Thoracic aorta (tissue), 2 donors: ENCODE data around the gene ITLN2. TPM values are rescaled to one million over a fixed set of nuclear protein-coding genes. Genes with fewer than 3 reads are reported as not detected.
A peak's percentile ranks its signal among the peaks of the same experiment; 100 is the strongest.
"Not testable (repeated sequence)": the region's sequence is repeated elsewhere in the genome, so short reads cannot be mapped to it uniquely, and the experiment has no call there.

Experiments
- ATAC-seq: fragments of 150-250 bp; one replicate; pipeline ENCODE4 v1.8.0; 2017; ENCODE audit warnings: low read depth; ENCODE audit not compliant: insufficient number of reproducible peaks, low FRiP score
- DNase-seq: peaks from one replicate; pipeline ENCODE4 v3.0.0-alpha.2; 2020; ENCODE audit warnings: low spot score
- H3K27ac ChIP-seq, 2 donors: fragments of 200-600 bp; sonication (generic); 1 replicate in 1 of 2; 2 replicates in 1 of 2; pipeline ENCODE4 v1.5.1; 2016; ENCODE audit warnings: mild to moderate bottlenecking in 2 of 2, moderate library complexity in 2 of 2
- H3K27me3 ChIP-seq: fragments of 200-600 bp; sonication (generic); replicated peaks from 2 replicates; pipeline ENCODE4 v1.6.0; 2016; ENCODE audit warnings: mild to moderate bottlenecking; ENCODE audit not compliant: insufficient read depth
- H3K36me3 ChIP-seq: fragments of 200-600 bp; sonication (generic); one replicate; pipeline ENCODE4 v1.5.1; 2016
- H3K4me1 ChIP-seq, 2 donors: fragments of 200-600 bp; sonication (generic); 1 replicate in 1 of 2; 2 replicates in 1 of 2; pipeline versions ENCODE4 v1.5.1 to v1.6.0; 2016; ENCODE audit warnings: low read depth in 2 of 2, mild to moderate bottlenecking in 1 of 2; ENCODE audit not compliant: control insufficient read depth in 1 of 2
- H3K4me3 ChIP-seq: fragments of 200-600 bp; sonication (generic); 2 replicates; pipeline ENCODE4 v1.5.1; 2016; ENCODE audit warnings: mild to moderate bottlenecking
- H3K9me3 ChIP-seq: fragments of 200-600 bp; sonication (generic); 2 replicates; pipeline ENCODE4 v1.5.1; 2016
- CTCF ChIP-seq: fragments of 200-600 bp; sonication (generic); IDR thresholded peaks from one replicate; pipeline ENCODE4 v1.5.1; 2019; ENCODE audit warnings: antibody characterized with exemption
- total RNA-seq, 2 donors: library from RNA; depleted of rRNA; stranded (reverse); fragments of >200 nt; gene quantifications; one replicate each; pipeline versions ENCODE4 v1.1.0 to v1.2.3, GENCODE V29; 2016

The ITLN2 gene
- total RNA-seq, 2 donors from 2014 or later, result 3.0 TPM; not detected in 1

GRCh38 chr1:160904783-160905616, 49.6 kb downstream of the ITLN2 start:
- no peaks in the 10 kb centered on the region for H3K27me3 ChIP-seq
- peaks cover 0 to 49% of the 10 kb centered on the region in 2 donors for H3K4me1 ChIP-seq
- no peaks in the 10 kb centered on the region for H3K9me3 ChIP-seq
- DNase-seq (no peak), ATAC-seq (no peak)
- TF ChIP-seq CTCF, result no peak
- H3K36me3 ChIP-seq, result no peaks in the 10 kb centered on the region
- peak overlapping the region; percentile 3 to 73 for H3K27ac ChIP-seq
- no peak overlapping the region for H3K4me3 ChIP-seq

GRCh38 chr1:160902251-160902650, 52.4 kb downstream of the ITLN2 start:
- not testable (repeated sequence) for H3K27me3 ChIP-seq, H3K9me3 ChIP-seq, ATAC-seq, H3K27ac ChIP-seq, DNase-seq, H3K36me3 ChIP-seq, H3K4me3 ChIP-seq
- H3K4me1 ChIP-seq, result peaks cover 0 to 29% of the 10 kb centered on the region in 2 donors

GRCh38 chr1:160901768-160902167, 52.8 kb downstream of the ITLN2 start:
- Histone ChIP-seq H3K36me3 (no peaks in the 10 kb centered on the region), H3K4me1 (peaks cover 0 to 24% of the 10 kb centered on the region in 2 donors), H3K9me3 (no peaks in the 10 kb centered on the region), H3K27ac (no peak overlapping the region), H3K4me3 (no peak overlapping the region), H3K27me3 (no peaks in the 10 kb centered on the region)
- ATAC-seq (no peak), DNase-seq (no peak)
- no peak for TF ChIP-seq CTCF

GRCh38 chr1:160900683-160901082, 53.9 kb downstream of the ITLN2 start:
- not testable (repeated sequence) for ATAC-seq, H3K36me3 ChIP-seq

More at GRCh38 chr1:160900683-160901082, 53.9 kb downstream of the ITLN2 start:
- DNase-seq, H3K9me3 ChIP-seq, H3K27me3 ChIP-seq, H3K4me3 ChIP-seq, H3K27ac ChIP-seq: not testable (repeated sequence)
- peaks cover 0 to 14% of the 10 kb centered on the region in 2 donors for H3K4me1 ChIP-seq

Other genes starting within 250 kb of the ITLN2 start
- 1 to 10 TPM; 9.0 to 9.9 TPM for gene CD48, start 243.0 kb downstream of the ITLN2 start, total RNA-seq
- 1 to 10 TPM in 1 of 2 donors, under 1 TPM in 1; 0.71 to 2.7 TPM for gene SLAMF7, start 215.6 kb downstream of the ITLN2 start, total RNA-seq
- gene LY9, start 158.6 kb downstream of the ITLN2 start, total RNA-seq, result under 1 TPM; 0.41 to 0.71 TPM
- gene CD244, start 91.9 kb downstream of the ITLN2 start, total RNA-seq, result 1 to 10 TPM in 1 of 2 donors, under 1 TPM in 1; 0.78 to 2.2 TPM
- 10 to 100 TPM in 1 of 2 donors, under 1 TPM in 1; 0.56 to 51.7 TPM for gene ITLN1, start 69.6 kb downstream of the ITLN2 start, total RNA-seq
- gene F11R, start 66.3 kb upstream of the ITLN2 start, total RNA-seq, result 10 to 100 TPM; 19.1 to 20.7 TPM
- 10 to 100 TPM; 19.9 to 34.2 TPM for gene TSTD1, start 84.2 kb upstream of the ITLN2 start, total RNA-seq
- gene USF1, start 91.2 kb upstream of the ITLN2 start, total RNA-seq, result 10 to 100 TPM; 57.9 to 69.4 TPM
- 10 to 100 TPM; 16.4 to 16.9 TPM for gene ARHGAP30, start 115.1 kb upstream of the ITLN2 start, total RNA-seq
- under 1 TPM in 1 of 2 donors, not detected in 1; 0.14 TPM for gene NECTIN4, start 134.7 kb upstream of the ITLN2 start, total RNA-seq
- gene KLHDC9, start 143.6 kb upstream of the ITLN2 start, total RNA-seq, result 1 to 10 TPM; 7.9 to 8.6 TPM
- gene PFDN2, start 163.2 kb upstream of the ITLN2 start, total RNA-seq, result 10 to 100 TPM; 22.7 to 92.7 TPM
- 10 to 100 TPM; 25.3 to 42.1 TPM for gene NIT1, start 163.3 kb upstream of the ITLN2 start, total RNA-seq
- gene DEDD, start 177.9 kb upstream of the ITLN2 start, total RNA-seq, result 10 to 100 TPM; 30.7 to 34.3 TPM
- 10 to 100 TPM; 54.2 to 73.9 TPM for gene UFC1, start 199.2 kb upstream of the ITLN2 start, total RNA-seq
- gene USP21, start 204.7 kb upstream of the ITLN2 start, total RNA-seq, result 10 to 100 TPM; 23.2 to 28.8 TPM
- 10 to 100 TPM; 18.2 to 33.6 TPM for gene PPOX, start 211.6 kb upstream of the ITLN2 start, total RNA-seq
- gene B4GALT3, start 222.7 kb upstream of the ITLN2 start, total RNA-seq, result 100 to 1,000 TPM in 1 of 2 donors, 10 to 100 TPM in 1; 36.4 to 145 TPM
- 100 to 1,000 TPM in 1 of 2 donors, 10 to 100 TPM in 1; 15.0 to 171 TPM for gene ADAMTS4, start 244.2 kb upstream of the ITLN2 start, total RNA-seq
- 10 to 100 TPM; 61.5 to 63.5 TPM for gene NDUFS2, start 247.6 kb upstream of the ITLN2 start, total RNA-seq